ENCODE data around the gene SYNE1. TPM values are rescaled to one million over a fixed set of nuclear protein-coding genes. Genes with fewer than 3 reads are reported as not detected.
"Not testable (repeated sequence)": the region's sequence is repeated elsewhere in the genome, so short reads cannot be mapped to it uniquely, and the experiment has no call there.

SYNE1 gene
- 10 to 100 TPM; 29.5 to 35.1 TPM for total RNA-seq

- TF ChIP-seq CTCF (IDR thresholded peaks at IDR 0.05): no peak
- Mint-ChIP-seq H3K4me3 (peak within 1 kb of the TSS; percentile 70), H3K27ac (peak within 1 kb of the TSS; percentile 36), H3K27me3 (peaks cover 39% of the 10 kb centered on the region), H3K36me3 (ENCODE audit: low read depth) (no peaks in the 10 kb centered on the region), H3K9me3 (no peaks in the 10 kb centered on the region), H3K4me1 (ENCODE audit: low read depth) (peaks cover 16% of the 10 kb centered on the region)
- ATAC-seq (no peak), DNase-seq (no peak)
- ChIA-PET POLR2A (no interaction called here), CTCF (no interaction called here)
- intact Hi-C loops (cut with micrococcal nuclease): no loop called here
Observed at GRCh38 chr6:152637296-152638047, at the start of gene SYNE1. TSS of gene SYNE1 (minus strand) at chr6:152637362. CDS start at chr6:152628331, 9,031 bp downstream.

- Mint-ChIP-seq H3K4me3 (no peak overlapping the region), H3K9me3 (no peaks in the 10 kb centered on the region), H3K27ac (no peak overlapping the region), H3K4me1 (ENCODE audit: low read depth) (no peaks in the 10 kb centered on the region), H3K27me3 (no peaks in the 10 kb centered on the region), H3K36me3 (ENCODE audit: low read depth) (no peaks in the 10 kb centered on the region)
- no peak for TF ChIP-seq CTCF (IDR thresholded peaks at IDR 0.05)
- intact Hi-C loops (cut with micrococcal nuclease): no loop called here
- ChIA-PET POLR2A (no interaction called here), CTCF (no interaction called here)
- ATAC-seq (no peak), DNase-seq (no peak)
Observed at GRCh38 chr6:152685819-152686218, 48.7 kb upstream of the SYNE1 start.

GRCh38 chr6:152682935-152683334 lies 45.8 kb upstream of the SYNE1 start:
- intact Hi-C loops (cut with micrococcal nuclease); ATAC-seq; DNase-seq; H3K27me3 Mint-ChIP-seq; H3K9me3 Mint-ChIP-seq; CTCF ChIA-PET; H3K36me3 Mint-ChIP-seq (ENCODE audit: low read depth); H3K27ac Mint-ChIP-seq; H3K4me1 Mint-ChIP-seq (ENCODE audit: low read depth); H3K4me3 Mint-ChIP-seq; POLR2A ChIA-PET: not testable (repeated sequence)

GRCh38 chr6:152682141-152682540 lies 45.0 kb upstream of the SYNE1 start:
- DNase-seq: no peak
- H3K4me1 Mint-ChIP-seq (ENCODE audit: low read depth): no peaks in the 10 kb centered on the region
- H3K27ac Mint-ChIP-seq: no peak overlapping the region
- no peak for TF ChIP-seq CTCF (IDR thresholded peaks at IDR 0.05)
- no peak overlapping the region for H3K4me3 Mint-ChIP-seq
- no peak for ATAC-seq
- ChIA-PET POLR2A (no interaction called here), CTCF (no interaction called here)
- no peaks in the 10 kb centered on the region for H3K9me3 Mint-ChIP-seq
- no peaks in the 10 kb centered on the region for H3K36me3 Mint-ChIP-seq (ENCODE audit: low read depth)
- intact Hi-C loops (cut with micrococcal nuclease): no loop called here
- peaks cover 4% of the 10 kb centered on the region for H3K27me3 Mint-ChIP-seq

- peak; percentile 37 for TF ChIP-seq CTCF (IDR thresholded peaks at IDR 0.05)
- Mint-ChIP-seq H3K36me3 (ENCODE audit: low read depth) (no peaks in the 10 kb centered on the region), H3K4me1 (ENCODE audit: low read depth) (no peaks in the 10 kb centered on the region), H3K9me3 (no peaks in the 10 kb centered on the region), H3K27ac (no peak overlapping the region), H3K4me3 (no peak overlapping the region), H3K27me3 (peaks cover 4% of the 10 kb centered on the region)
- DNase-seq (no peak), ATAC-seq (no peak)
- ChIA-PET POLR2A (no interaction called here), CTCF (no interaction called here)
- intact Hi-C loops (cut with micrococcal nuclease): no loop called here
Observed at GRCh38 chr6:152680879-152681517, 43.8 kb upstream of the SYNE1 start.

Measured in activated CD8-positive, alpha-beta T cell treated with anti-CD3 and anti-CD28 coated beads for 36 hours (primary cell).